OCI-LY7 (cell line): Measurements from ENCODE around the gene CYFIP1.

Source experiments
- CTCF ChIP-seq: fragments of 200-600 bp; sonication (generic); conservative IDR thresholded peaks from 2 replicates; pipeline ENCODE4 v1.5.1; 2014; ENCODE audit warnings: mild to moderate bottlenecking, antibody characterized with exemption, low read length, moderate library complexity, mixed read lengths
- EZH2phosphoT487 ChIP-seq: fragments of 200-600 bp; sonication (generic); IDR thresholded peaks from 2 replicates; pipeline ENCODE4 v1.6.1; 2018; ENCODE audit warnings: low read depth, borderline replicate concordance, mild to moderate bottlenecking, mixed run types, antibody characterized with exemption, low read length, moderate library complexity, mixed read lengths

- TF ChIP-seq CTCF = no peak
- no peak for TF ChIP-seq EZH2phosphoT487
These were observed 76.1 kb downstream of the CYFIP1 start for GRCh38 chr15:22903961-22904534.
